Astrocyte (in vitro differentiated cells and primary cell): ENCODE data around the gene HOXD9. TPM values are rescaled to one million over a fixed set of nuclear protein-coding genes. Genes with fewer than 3 reads are reported as not detected.

Experiments
- DNase-seq: peaks from one replicate; pipeline ENCODE4 v3.0.0-alpha.2; 2010; ENCODE audit warnings: low read depth
- FAIRE-seq: peaks from 2 replicates; lab custom pipeline; 2011; peaks lifted over from hg19 to GRCh38; lab: Jason Lieb, UNC
- H2AFZ ChIP-seq: 2 replicates; pipeline ENCODE4 v1.6.0; 2012; ENCODE audit warnings: low read depth, low read length, inconsistent platforms
- H3K27ac ChIP-seq: 2 replicates; pipeline ENCODE4 v1.5.1; 2011; ENCODE audit warnings: low read depth, low read length, inconsistent platforms
- H3K27me3 ChIP-seq: 2 replicates; pipeline ENCODE4 v1.6.0; 2011; ENCODE audit warnings: low read length, inconsistent platforms; ENCODE audit not compliant: insufficient read depth
- H3K36me3 ChIP-seq: 2 replicates; pipeline ENCODE4 v1.5.1; 2011; ENCODE audit warnings: low read length, inconsistent platforms; ENCODE audit not compliant: insufficient read depth
- H3K4me1 ChIP-seq: 2 replicates; pipeline ENCODE4 v1.5.1; 2011; ENCODE audit warnings: low read length, inconsistent platforms; ENCODE audit not compliant: insufficient read depth
- H3K4me2 ChIP-seq: 2 replicates; pipeline ENCODE4 v1.6.0; 2012; ENCODE audit warnings: low read length, inconsistent platforms
- H3K4me3 ChIP-seq: 2 replicates; pipeline ENCODE4 v1.5.1; 2011; ENCODE audit warnings: low read depth, mild to moderate bottlenecking, low read length, inconsistent platforms; ENCODE audit not compliant: insufficient read depth
- H3K79me2 ChIP-seq: 2 replicates; pipeline ENCODE4 v1.6.0; 2012; ENCODE audit warnings: mild to moderate bottlenecking, low read length, inconsistent platforms; ENCODE audit not compliant: insufficient read depth
- H3K9ac ChIP-seq: 2 replicates; pipeline ENCODE4 v1.6.0; 2012; ENCODE audit warnings: mild to moderate bottlenecking, low read length, inconsistent platforms
- H3K9me3 ChIP-seq: 2 replicates; pipeline ENCODE4 v1.5.1; 2012; ENCODE audit warnings: low read depth, mild to moderate bottlenecking, low read length, inconsistent platforms; ENCODE audit not compliant: insufficient read depth
- H4K20me1 ChIP-seq: 2 replicates; pipeline ENCODE4 v1.6.0; 2012; ENCODE audit warnings: low read length, inconsistent platforms; ENCODE audit not compliant: insufficient read depth
- H3K27ac Mint-ChIP-seq: one replicate; pipeline ENCODE4 v1.8.0; 2021; ENCODE audit warnings: mild to moderate bottlenecking, mixed read lengths; ENCODE audit not compliant: unreplicated experiment
- H3K27me3 Mint-ChIP-seq: one replicate; pipeline ENCODE4 v1.8.0; 2021; ENCODE audit warnings: low read depth, mixed read lengths; ENCODE audit not compliant: unreplicated experiment
- H3K36me3 Mint-ChIP-seq: one replicate; pipeline ENCODE4 v1.8.0; 2021; ENCODE audit warnings: low read depth, mixed read lengths; ENCODE audit not compliant: unreplicated experiment
- H3K4me1 Mint-ChIP-seq: one replicate; pipeline ENCODE4 v1.8.0; 2021; ENCODE audit warnings: low read depth, mixed read lengths; ENCODE audit not compliant: unreplicated experiment
- H3K4me3 Mint-ChIP-seq: one replicate; pipeline ENCODE4 v1.8.0; 2021; ENCODE audit warnings: mild to moderate bottlenecking, moderate library complexity, mixed read lengths; ENCODE audit not compliant: unreplicated experiment
- H3K9me3 Mint-ChIP-seq: one replicate; pipeline ENCODE4 v1.8.0; 2021; ENCODE audit warnings: mild to moderate bottlenecking, mixed read lengths; ENCODE audit not compliant: unreplicated experiment
- EZH2 ChIP-seq: IDR thresholded peaks from 2 replicates; pipeline ENCODE4 v1.6.1; 2012; ENCODE audit warnings: mild to moderate bottlenecking, low read length, inconsistent platforms; ENCODE audit not compliant: insufficient read depth
- total RNA-seq: library from RNA; stranded (reverse); gene quantifications from 2 replicates; pipeline ENCODE4 v1.2.1, GENCODE V29; 2021
- TF ChIP-seq, protein P1 (sequence below): IDR thresholded peaks from 2 replicates; pipeline ENCODE4 v1.5.1; 2011; ENCODE audit warnings: low read depth, mild to moderate bottlenecking, inconsistent platforms, low read length, moderate library complexity; ENCODE audit not compliant: insufficient read depth

The HOXD9 gene
- total RNA-seq, 1 donor from 2014 or later: not detected

DNA sequence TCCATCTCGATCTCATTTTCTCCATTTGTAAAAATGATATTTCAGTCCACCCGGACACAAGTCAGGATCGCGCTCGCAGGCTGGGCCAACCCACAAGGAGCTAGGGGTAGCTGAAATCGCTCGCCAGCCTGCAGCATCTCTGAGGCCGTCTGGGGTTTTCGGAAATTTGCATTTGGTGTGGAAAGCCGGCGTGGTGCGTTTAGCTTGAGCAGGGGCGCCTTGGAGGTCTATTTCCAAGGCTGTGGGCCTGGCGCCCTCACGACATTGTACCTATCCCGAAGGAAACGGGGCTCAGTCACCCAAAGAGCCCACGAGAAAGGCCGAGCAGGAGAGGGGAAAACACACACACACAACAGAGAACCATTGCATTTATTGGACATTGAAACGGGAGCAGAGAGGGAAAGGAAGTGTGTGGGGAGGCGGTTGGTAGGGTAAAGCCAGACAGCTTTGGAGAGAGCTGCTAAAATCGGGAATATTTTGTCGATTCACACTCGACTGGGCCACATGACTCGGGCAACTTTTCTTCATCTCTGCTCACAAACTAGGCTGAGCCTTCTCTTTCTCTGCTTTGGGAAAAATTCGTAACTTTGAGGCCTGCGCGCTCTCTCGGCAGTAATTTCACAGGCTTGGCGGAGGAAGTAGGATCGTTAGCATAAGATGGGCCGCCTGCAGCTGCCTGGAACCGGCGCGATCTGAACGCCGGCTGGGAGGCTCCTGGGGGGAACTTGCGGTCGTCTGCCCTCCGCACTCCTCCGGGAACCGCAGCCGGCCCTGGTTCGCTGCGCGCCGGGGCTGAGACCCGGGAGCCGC lies 5.9 kb downstream of the HOXD9 start:
- no peak overlapping the region for H3K4me3 ChIP-seq
- H3K4me2 ChIP-seq: peak overlapping the region; percentile 60
- Mint-ChIP-seq H3K4me3 (no peak overlapping the region), H3K4me1 (peaks cover 3% of the 10 kb centered on the region), H3K27me3 (peaks cover 82% of the 10 kb centered on the region), H3K9me3 (peaks cover 22% of the 10 kb centered on the region), H3K36me3 (no peaks in the 10 kb centered on the region), H3K27ac (peak overlapping the region; percentile 74)
- H3K9me3 ChIP-seq: no peaks in the 10 kb centered on the region
- no peak overlapping the region for H3K27ac ChIP-seq
- H3K9ac ChIP-seq: no peak overlapping the region
- H3K79me2 ChIP-seq: no peaks in the 10 kb centered on the region
- H3K36me3 ChIP-seq: no peaks in the 10 kb centered on the region
- peaks cover 2% of the 10 kb centered on the region for H3K4me1 ChIP-seq
- TF ChIP-seq EZH2: peak; percentile 67
- TF ChIP-seq, protein P1, sequence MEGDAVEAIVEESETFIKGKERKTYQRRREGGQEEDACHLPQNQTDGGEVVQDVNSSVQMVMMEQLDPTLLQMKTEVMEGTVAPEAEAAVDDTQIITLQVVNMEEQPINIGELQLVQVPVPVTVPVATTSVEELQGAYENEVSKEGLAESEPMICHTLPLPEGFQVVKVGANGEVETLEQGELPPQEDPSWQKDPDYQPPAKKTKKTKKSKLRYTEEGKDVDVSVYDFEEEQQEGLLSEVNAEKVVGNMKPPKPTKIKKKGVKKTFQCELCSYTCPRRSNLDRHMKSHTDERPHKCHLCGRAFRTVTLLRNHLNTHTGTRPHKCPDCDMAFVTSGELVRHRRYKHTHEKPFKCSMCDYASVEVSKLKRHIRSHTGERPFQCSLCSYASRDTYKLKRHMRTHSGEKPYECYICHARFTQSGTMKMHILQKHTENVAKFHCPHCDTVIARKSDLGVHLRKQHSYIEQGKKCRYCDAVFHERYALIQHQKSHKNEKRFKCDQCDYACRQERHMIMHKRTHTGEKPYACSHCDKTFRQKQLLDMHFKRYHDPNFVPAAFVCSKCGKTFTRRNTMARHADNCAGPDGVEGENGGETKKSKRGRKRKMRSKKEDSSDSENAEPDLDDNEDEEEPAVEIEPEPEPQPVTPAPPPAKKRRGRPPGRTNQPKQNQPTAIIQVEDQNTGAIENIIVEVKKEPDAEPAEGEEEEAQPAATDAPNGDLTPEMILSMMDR: no peak
- no peak for FAIRE-seq
- peaks cover 91% of the 10 kb centered on the region for H3K27me3 ChIP-seq
- no peak for DNase-seq
- no peaks in the 10 kb centered on the region for H4K20me1 ChIP-seq
- no peak overlapping the region for H2AFZ ChIP-seq

DNA sequence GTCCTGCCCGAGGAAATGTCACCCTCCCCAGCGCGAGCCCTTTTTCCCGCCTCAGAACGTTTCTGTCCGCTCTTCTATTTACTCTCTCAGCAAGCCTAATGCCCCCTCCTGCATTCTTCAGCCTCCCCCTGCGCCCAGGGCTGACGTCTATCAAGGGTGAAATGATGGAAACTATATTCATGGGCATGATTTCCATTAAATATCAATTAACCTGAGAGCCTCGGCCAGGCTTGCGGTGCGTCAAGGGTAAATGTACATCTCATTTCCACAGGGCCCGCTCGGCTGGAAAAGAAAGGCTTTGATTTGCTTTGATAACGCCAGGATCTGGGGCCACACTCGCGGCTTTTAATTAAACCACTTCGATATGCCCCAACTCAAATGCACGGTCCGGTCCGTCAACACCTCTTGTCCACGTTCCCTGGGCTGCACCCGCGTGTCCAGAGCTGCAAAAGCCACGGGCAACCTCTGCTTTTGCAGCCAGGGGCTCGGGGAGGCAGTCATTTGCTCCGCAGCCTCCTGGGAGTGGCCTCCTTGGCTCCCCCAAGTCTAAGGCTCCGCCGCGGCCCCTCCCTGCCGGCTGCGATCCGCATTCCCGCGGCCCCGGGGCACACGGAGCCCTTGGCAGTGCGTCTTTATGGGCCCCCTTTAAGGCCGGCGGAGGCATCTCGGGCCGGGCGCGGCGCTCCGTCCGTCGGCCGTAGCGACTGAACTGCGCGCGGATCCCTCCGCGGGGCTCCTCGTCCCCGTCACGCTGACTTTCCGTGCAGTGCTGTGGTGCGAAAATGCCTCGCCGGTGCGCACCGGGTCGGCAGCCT lies 6.7 kb downstream of the HOXD9 start, which contains the start of gene HOXD8:
HOXD8 (plus strand) TSS at position 724 of the 815 bp plus-strand sequence. CDS start 662 bp downstream, outside the sequence.
- H3K9me3 ChIP-seq: no peaks in the 10 kb centered on the region
- H3K4me1 ChIP-seq: no peaks in the 10 kb centered on the region
- peaks cover 3% of the 10 kb centered on the region for H3K4me1 Mint-ChIP-seq
- no peak for TF ChIP-seq EZH2
- TF ChIP-seq, protein P1: no peak
- peaks cover 91% of the 10 kb centered on the region for H3K27me3 ChIP-seq
- peak within 1 kb of the TSS; percentile 72 for H3K4me2 ChIP-seq
- peak within 1 kb of the TSS; percentile 14 for H2AFZ ChIP-seq
- H3K4me3 Mint-ChIP-seq: peak within 1 kb of the TSS; percentile 69
- H3K27me3 Mint-ChIP-seq: peaks cover 83% of the 10 kb centered on the region
- no peaks in the 10 kb centered on the region for H3K36me3 ChIP-seq
- H3K9me3 Mint-ChIP-seq: peaks cover 16% of the 10 kb centered on the region
- H3K36me3 Mint-ChIP-seq: no peaks in the 10 kb centered on the region
- no peaks in the 10 kb centered on the region for H3K79me2 ChIP-seq
- H3K27ac Mint-ChIP-seq: peak within 1 kb of the TSS; percentile 34
- no peaks in the 10 kb centered on the region for H4K20me1 ChIP-seq
- FAIRE-seq: no peak
- no peak within 1 kb of the TSS for H3K27ac ChIP-seq
- H3K9ac ChIP-seq: no peak within 1 kb of the TSS
- DNase-seq: peak; percentile 34
- H3K4me3 ChIP-seq: no peak within 1 kb of the TSS
